ENCODE measurements around the gene ANKDD1A. TPM values are rescaled to one million over a fixed set of nuclear protein-coding genes. Genes with fewer than 3 reads are reported as not detected.

The ANKDD1A gene
- total RNA-seq, 2 donors from 2014 or later = 0.96 to 2.2 TPM

DNA sequence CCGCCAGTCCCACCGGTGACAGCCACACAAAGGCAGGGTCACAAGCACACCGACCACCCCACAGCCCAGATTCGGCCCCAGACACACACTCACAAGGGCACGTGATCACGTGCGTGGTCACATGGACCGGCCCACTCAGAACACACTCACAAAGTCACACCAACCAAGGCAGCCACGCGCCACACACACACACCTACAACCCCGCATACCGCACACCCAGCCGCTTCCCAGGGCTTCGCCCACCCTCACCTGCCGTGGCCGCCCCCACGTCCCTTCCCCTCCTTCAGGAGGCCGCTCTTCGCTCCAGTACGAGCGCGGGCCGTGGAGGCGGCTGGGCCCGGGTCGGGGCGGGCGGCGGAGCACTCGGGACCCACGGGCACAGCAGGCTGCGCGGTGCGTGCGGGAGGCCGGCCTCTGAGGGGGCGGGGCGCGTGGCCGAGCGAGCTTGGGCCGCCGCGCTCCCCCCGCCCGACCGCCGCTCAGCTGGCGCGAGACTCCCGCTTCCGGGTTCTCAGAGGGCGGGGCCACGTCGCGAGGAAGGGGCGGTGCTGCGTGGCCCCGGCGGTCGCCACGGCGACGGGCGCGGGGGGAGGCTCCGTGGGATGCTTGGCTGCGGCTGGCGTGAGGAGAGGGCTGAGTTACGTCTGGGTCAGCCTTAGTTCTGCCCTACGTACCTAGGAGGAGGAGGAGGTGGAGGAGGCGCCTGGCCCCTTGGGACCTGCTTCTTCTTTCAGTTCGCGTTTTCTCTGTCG lies 77.9 kb downstream of the ANKDD1A start, which contains the start of gene SPG21:
SPG21 (minus strand) TSS at position 499 of the 752 bp plus-strand sequence. CDS start 6,345 bp downstream, outside the sequence.
- DNase-seq (ENCODE audit: low spot score) = peak; percentile 88
- peak within 1 kb of the TSS; percentile 91 for H3K27ac ChIP-seq
- no peaks in the 10 kb centered on the region for H3K27me3 ChIP-seq
- peak within 1 kb of the TSS; percentile 86 to 92 for H3K4me3 ChIP-seq
- TF ChIP-seq, protein P1, sequence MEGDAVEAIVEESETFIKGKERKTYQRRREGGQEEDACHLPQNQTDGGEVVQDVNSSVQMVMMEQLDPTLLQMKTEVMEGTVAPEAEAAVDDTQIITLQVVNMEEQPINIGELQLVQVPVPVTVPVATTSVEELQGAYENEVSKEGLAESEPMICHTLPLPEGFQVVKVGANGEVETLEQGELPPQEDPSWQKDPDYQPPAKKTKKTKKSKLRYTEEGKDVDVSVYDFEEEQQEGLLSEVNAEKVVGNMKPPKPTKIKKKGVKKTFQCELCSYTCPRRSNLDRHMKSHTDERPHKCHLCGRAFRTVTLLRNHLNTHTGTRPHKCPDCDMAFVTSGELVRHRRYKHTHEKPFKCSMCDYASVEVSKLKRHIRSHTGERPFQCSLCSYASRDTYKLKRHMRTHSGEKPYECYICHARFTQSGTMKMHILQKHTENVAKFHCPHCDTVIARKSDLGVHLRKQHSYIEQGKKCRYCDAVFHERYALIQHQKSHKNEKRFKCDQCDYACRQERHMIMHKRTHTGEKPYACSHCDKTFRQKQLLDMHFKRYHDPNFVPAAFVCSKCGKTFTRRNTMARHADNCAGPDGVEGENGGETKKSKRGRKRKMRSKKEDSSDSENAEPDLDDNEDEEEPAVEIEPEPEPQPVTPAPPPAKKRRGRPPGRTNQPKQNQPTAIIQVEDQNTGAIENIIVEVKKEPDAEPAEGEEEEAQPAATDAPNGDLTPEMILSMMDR (IDR thresholded peaks at IDR 0.05) = no peak
- H3K4me1 ChIP-seq = peaks cover 0 to 20% of the 10 kb centered on the region in 2 donors
- no peaks in the 10 kb centered on the region for H3K36me3 ChIP-seq
- no peaks in the 10 kb centered on the region for H3K9me3 ChIP-seq

DNA sequence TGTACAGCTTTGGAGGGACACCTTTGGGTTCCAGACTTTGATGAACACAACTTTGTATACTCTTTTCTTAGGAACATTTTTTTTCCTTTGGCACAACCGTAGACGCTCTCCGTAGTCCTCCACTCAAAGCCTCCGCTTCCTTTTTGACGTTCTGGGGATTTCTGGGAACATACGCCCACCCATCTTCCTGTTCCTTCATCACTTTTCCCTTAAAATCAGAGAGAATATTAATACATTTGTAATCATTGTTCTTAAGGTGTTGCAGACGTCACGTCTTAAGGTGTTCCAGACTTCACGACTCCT lies 78.4 kb downstream of the ANKDD1A start:
- Histone ChIP-seq H3K4me3 (peak overlapping the region; percentile 86 to 92), H3K9me3 (no peaks in the 10 kb centered on the region), H3K27me3 (no peaks in the 10 kb centered on the region), H3K4me1 (peaks cover 0 to 20% of the 10 kb centered on the region in 2 donors), H3K27ac (peak overlapping the region; percentile 91), H3K36me3 (no peaks in the 10 kb centered on the region)
- TF ChIP-seq, protein P1 (IDR thresholded peaks at IDR 0.05) = no peak
- DNase-seq (ENCODE audit: low spot score) = no peak

DNA sequence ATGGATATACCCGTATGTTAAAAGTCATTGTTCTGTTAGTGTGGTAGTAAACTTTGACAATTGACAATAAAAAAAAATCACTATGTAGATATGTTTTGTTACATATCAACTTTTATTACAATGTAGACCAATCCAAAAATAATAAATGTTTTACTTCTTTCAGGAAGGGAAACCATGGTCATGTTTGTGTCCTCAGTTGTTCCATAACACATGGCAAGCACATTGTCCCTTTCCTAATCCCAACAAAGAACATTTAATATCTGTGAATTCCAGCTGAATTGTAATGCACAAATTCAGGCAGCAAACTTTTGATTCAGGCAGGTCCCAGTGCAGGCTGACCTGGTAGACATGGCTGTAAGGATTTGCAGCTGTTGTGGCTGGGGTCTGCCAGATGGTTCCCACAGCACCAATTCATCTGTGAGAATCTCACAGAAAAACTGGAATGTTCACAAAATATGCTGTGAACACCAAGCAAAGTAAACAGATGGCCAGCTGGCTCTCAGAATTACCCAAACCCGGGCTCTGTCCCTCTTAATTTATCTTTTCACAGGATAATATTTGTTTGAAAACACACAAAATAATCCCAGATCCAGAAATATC lies 79.9 kb downstream of the ANKDD1A start:
- TF ChIP-seq, protein P1 (IDR thresholded peaks at IDR 0.05) = no peak
- Histone ChIP-seq H3K27me3 (no peaks in the 10 kb centered on the region), H3K27ac (no peak overlapping the region), H3K9me3 (no peaks in the 10 kb centered on the region), H3K36me3 (no peaks in the 10 kb centered on the region), H3K4me1 (peaks cover 0 to 20% of the 10 kb centered on the region in 2 donors), H3K4me3 (no peak overlapping the region)
- no peak for DNase-seq (ENCODE audit: low spot score)

DNA sequence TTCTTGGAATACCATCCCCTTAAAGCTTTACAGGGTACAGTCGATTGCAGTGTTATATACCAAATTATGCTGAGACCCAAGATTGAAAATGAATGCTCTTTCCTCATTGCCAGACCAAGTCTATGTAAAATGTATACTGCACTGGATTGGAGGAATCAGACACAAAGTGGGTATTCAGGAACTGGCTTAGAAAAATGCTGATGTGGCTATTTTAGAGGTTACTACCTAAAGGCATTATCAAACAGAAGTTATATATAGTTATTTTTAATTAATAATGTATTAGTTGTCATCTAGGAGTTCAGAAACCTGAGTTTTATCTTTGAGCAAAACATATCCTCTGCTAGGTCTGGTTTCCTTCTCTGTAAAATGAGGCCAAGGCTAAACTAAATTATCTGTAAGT lies 81.6 kb downstream of the ANKDD1A start:
- Histone ChIP-seq H3K4me3 (no peak overlapping the region), H3K27me3 (no peaks in the 10 kb centered on the region), H3K36me3 (no peaks in the 10 kb centered on the region), H3K9me3 (no peaks in the 10 kb centered on the region), H3K27ac (no peak overlapping the region), H3K4me1 (peaks cover 0 to 9% of the 10 kb centered on the region in 2 donors)
- DNase-seq (ENCODE audit: low spot score) = no peak
- TF ChIP-seq, protein P1 (IDR thresholded peaks at IDR 0.05) = no peak

DNA sequence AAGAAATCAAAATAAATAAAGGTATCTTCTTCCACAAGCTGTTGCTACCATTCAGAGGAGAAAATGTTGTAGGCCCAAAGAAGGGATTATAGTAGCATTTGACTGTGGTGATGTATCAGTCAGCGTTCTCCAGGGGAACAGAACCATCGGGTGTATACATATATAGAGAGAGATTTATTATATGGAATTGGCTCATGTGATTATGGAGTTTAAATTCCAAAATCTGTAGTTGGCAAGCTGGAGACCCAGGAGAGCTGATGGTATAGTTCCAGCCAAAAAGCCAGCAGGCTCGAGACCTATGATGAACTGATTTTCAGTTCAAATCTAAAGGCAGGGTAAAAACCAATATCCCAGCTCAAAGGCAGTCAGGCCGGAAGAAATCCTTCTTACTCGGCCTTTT lies 85.4 kb downstream of the ANKDD1A start:
- Histone ChIP-seq H3K9me3 (no peaks in the 10 kb centered on the region), H3K4me3 (no peak overlapping the region), H3K27me3 (no peaks in the 10 kb centered on the region), H3K27ac (no peak overlapping the region), H3K4me1 (no peaks in the 10 kb centered on the region), H3K36me3 (no peaks in the 10 kb centered on the region)
- TF ChIP-seq, protein P1 (IDR thresholded peaks at IDR 0.05) = no peak
- no peak for DNase-seq (ENCODE audit: low spot score)
